Measurements from ENCODE around the gene HDDC3. TPM values are rescaled to one million over a fixed set of nuclear protein-coding genes. Genes with fewer than 3 reads are reported as not detected.

The HDDC3 gene
- total RNA-seq, 1 experiment from 2014 or later: 13.3 TPM

- Histone ChIP-seq H3K4me1 (ENCODE audit: insufficient read depth, low read length) (no peaks in the 10 kb centered on the region), H3K4ac (ENCODE audit: low read depth, low read length) (no peak overlapping the region), H2AFZ (ENCODE audit: low read length) (no peak overlapping the region), H3K79me2 (ENCODE audit: insufficient read depth, low read length) (no peaks in the 10 kb centered on the region; the same call in 1 of the 2 replicates), H3K23ac (ENCODE audit: insufficient read length, low read depth, low read length) (no peak overlapping the region), H4K91ac (ENCODE audit: insufficient read length, low read depth, low read length) (no peak overlapping the region), H2BK15ac (ENCODE audit: low read depth, low read length) (no peak overlapping the region), H4K8ac (replicated peaks; ENCODE audit: insufficient read length, low read depth, low read length) (no peak overlapping the region), H2BK120ac (ENCODE audit: low read depth, low read length, poor library complexity, severe bottlenecking) (no peak overlapping the region), H3K27me3 (ENCODE audit: insufficient read depth, low read length) (no peaks in the 10 kb centered on the region), H4K20me1 (ENCODE audit: control insufficient read depth, insufficient read depth, insufficient read length) (no peaks in the 10 kb centered on the region), H3K14ac (ENCODE audit: insufficient read depth, low read length) (no peak overlapping the region), H3K56ac (ENCODE audit: insufficient read length, low read depth, low read length) (no peak overlapping the region), H3K9me3 (ENCODE audit: control insufficient read depth, low read depth, low read length) (no peaks in the 10 kb centered on the region), H3K18ac (ENCODE audit: insufficient read length, low read depth, low read length) (no peak overlapping the region), H2BK20ac (ENCODE audit: low read depth, low read length, poor library complexity, severe bottlenecking) (no peak overlapping the region), H2AK5ac (ENCODE audit: insufficient read length, low read length) (no peak overlapping the region), H2BK5ac (ENCODE audit: insufficient read length, low read length) (no peak overlapping the region), H3K79me1 (ENCODE audit: insufficient read depth, low read depth, low read length, poor library complexity, severe bottlenecking) (no peaks in the 10 kb centered on the region), H3K9ac (ENCODE audit: extremely low read depth, insufficient read length, low read length) (no peak overlapping the region), H2BK12ac (ENCODE audit: insufficient read length, low read depth, low read length) (no peak overlapping the region), H3T11ph (ENCODE audit: low read length) (no peak overlapping the region), H4K5ac (ENCODE audit: insufficient read length, low read depth, low read length) (no peak overlapping the region), H3K23me2 (ENCODE audit: insufficient read length, low read depth, low read length, poor library complexity, severe bottlenecking) (peaks cover 14% of the 10 kb centered on the region), H3K4me2 (ENCODE audit: insufficient read depth, insufficient read length, low read length) (no peak overlapping the region), H3K27ac (ENCODE audit: insufficient read length, low read depth, low read length) (no peak overlapping the region)
- Mint-ChIP-seq H3K4me1 (peaks cover 16 to 21% of the 10 kb centered on the region in 2 experiments), H3K27me3 (ENCODE audit: low read depth) (peaks cover 11% of the 10 kb centered on the region), H3K9me3 (no peaks in the 10 kb centered on the region; a peak in 2 of 5 replicates), H3K4me3 (peak overlapping the region; percentile 90 to 94), H3K27ac (no peak overlapping the region), H3K36me3 (ENCODE audit: insufficient read depth in 1 of 3, low read depth in 3 of 3) (peaks cover 0 to 2% (median 0%) of the 10 kb centered on the region in 3 experiments; a peak in 3 of 7 replicates)
- no peak for DNase-seq
- TF ChIP-seq CTCF (conservative IDR thresholded peaks at IDR 0.05): no peak
- WGBS (ENCODE audit: extremely low coverage, insufficient read length, low lambda C conversion rate): no CpG with 5 or more reads among the region's 15 CpGs
Measured at GRCh38 chr15:90930861-90931574, 1.3 kb downstream of the HDDC3 start.
